Endothelial cell of umbilical vein (primary cell): ENCODE data around the gene DLGAP4. TPM values are rescaled to one million over a fixed set of nuclear protein-coding genes. Genes with fewer than 3 reads are reported as not detected.

ENCODE experiments used
- BruUV-seq: library from RNA; stranded (reverse); fragments of 400-500 nt; replicated peaks from 2 replicates; lab custom pipeline; 2021; lab: Mats Ljungman, UMichigan
- CTCF ChIA-PET: fragments of 300-600, 350-600 bp; sonication (Branson Sonifier 250); formaldehyde crosslinking; loops from one replicate; lab custom pipeline; 2021; ENCODE audit warnings: antibody characterized with exemption, inconsistent platforms; lab: Charles Lee
- POLR2A ChIA-PET: fragments of 300-600, 350-600 bp; sonication (Branson Sonifier 250); formaldehyde crosslinking; loops from one replicate; lab custom pipeline; 2021; ENCODE audit warnings: antibody characterized with exemption, inconsistent platforms; lab: Charles Lee
- DNase-seq: peaks from one replicate; pipeline ENCODE4 v3.0.0-alpha.2; 2011; ENCODE audit warnings: low read depth, low spot score
- FAIRE-seq: peaks from 2 replicates; lab custom pipeline; 2011; peaks lifted over from hg19 to GRCh38; lab: Jason Lieb, UNC
- H2AFZ ChIP-seq: 2 replicates; pipeline ENCODE4 v1.6.0; 2012; ENCODE audit warnings: low read depth, low read length, control low read depth, inconsistent platforms
- H3K27ac ChIP-seq: 2 replicates; pipeline ENCODE4 v1.5.1; 2011; ENCODE audit warnings: low read depth, mild to moderate bottlenecking, control low read depth, low read length, moderate library complexity; ENCODE audit not compliant: insufficient read depth
- H3K27me3 ChIP-seq, 2 experiments: 2 replicates each; pipeline versions ENCODE4 v1.6.0 to v1.6.1; 2011; ENCODE audit warnings: low read length in 2 of 2, mixed read lengths in 1 of 2; ENCODE audit not compliant: control insufficient read depth in 2 of 2, insufficient read depth in 2 of 2
- H3K36me3 ChIP-seq, 2 experiments: 2 replicates in 1 of 2; 3 replicates in 1 of 2; pipeline ENCODE4 v1.5.1; 2011; ENCODE audit warnings: low read length in 2 of 2, mild to moderate bottlenecking in 1 of 2, moderate library complexity in 1 of 2; ENCODE audit not compliant: control insufficient read depth in 2 of 2, insufficient read depth in 2 of 2; ENCODE audit errors: extremely low read depth in 1 of 2
- H3K4me1 ChIP-seq: 3 replicates; pipeline ENCODE4 v1.5.1; 2011; ENCODE audit warnings: mild to moderate bottlenecking, low read length; ENCODE audit not compliant: control insufficient read depth, insufficient read depth; ENCODE audit errors: extremely low read depth
- H3K4me2 ChIP-seq: 2 replicates; pipeline ENCODE4 v1.6.1; 2011; ENCODE audit warnings: low read length, control low read depth, mixed read lengths; ENCODE audit not compliant: insufficient read depth
- H3K4me3 ChIP-seq, 3 experiments: fragments of 200-600 bp in 1 of 3; sonication (generic), shearing (Covaris generic) in 1 of 3; replicated peaks in 1 of 3; 2 replicates each; pipeline ENCODE4 v1.5.1; 2011 to 2016; ENCODE audit warnings: control low read depth in 3 of 3, low read length in 3 of 3, mild to moderate bottlenecking in 2 of 3, inconsistent platforms in 1 of 3, low read depth in 1 of 3, moderate library complexity in 1 of 3; ENCODE audit not compliant: insufficient read depth in 1 of 3
- H3K79me2 ChIP-seq: 2 replicates; pipeline ENCODE4 v1.6.0; 2012; ENCODE audit warnings: low read length, inconsistent platforms; ENCODE audit not compliant: control insufficient read depth, insufficient read depth
- H3K9ac ChIP-seq: replicated peaks from 2 replicates; pipeline ENCODE3; 2011; ENCODE audit warnings: low read length, control low read depth; ENCODE audit not compliant: insufficient read depth; ENCODE audit errors: extremely low read depth
- H3K9me1 ChIP-seq: replicated peaks from 3 replicates; pipeline ENCODE4 v1.6.0; 2011; ENCODE audit warnings: mild to moderate bottlenecking, low read length; ENCODE audit not compliant: control insufficient read depth, insufficient read depth; ENCODE audit errors: extremely low read depth
- H3K9me3 ChIP-seq: replicated peaks from 2 replicates; pipeline ENCODE4 v1.5.1; 2012; ENCODE audit warnings: low read length, inconsistent platforms; ENCODE audit not compliant: control insufficient read depth, insufficient read depth
- H4K20me1 ChIP-seq: replicated peaks from 2 replicates; pipeline ENCODE3; 2011; ENCODE audit warnings: mild to moderate bottlenecking, low read length; ENCODE audit not compliant: control insufficient read depth, insufficient read depth; ENCODE audit errors: extremely low read depth
- EZH2 ChIP-seq: IDR thresholded peaks from 2 replicates; pipeline ENCODE4 v1.6.1; 2012; ENCODE audit warnings: borderline replicate concordance, low read depth, mild to moderate bottlenecking, moderate library complexity, low read length, inconsistent platforms; ENCODE audit not compliant: severe bottlenecking
- FOS ChIP-seq: IDR thresholded peaks from 2 replicates; pipeline ENCODE4 v1.6.1; 2011; ENCODE audit warnings: mild to moderate bottlenecking, low read length, moderate library complexity, borderline replicate concordance; ENCODE audit not compliant: insufficient read depth
- GATA2 ChIP-seq: IDR thresholded peaks from 2 replicates; pipeline ENCODE4 v1.7.0; 2011; ENCODE audit warnings: low read depth, mild to moderate bottlenecking, moderate library complexity, mixed read lengths, low read length; ENCODE audit not compliant: insufficient read length, insufficient read depth
- JUN ChIP-seq: IDR thresholded peaks from 2 replicates; pipeline ENCODE4 v1.6.1; 2011; ENCODE audit warnings: borderline replicate concordance, low read depth; ENCODE audit not compliant: insufficient read length, insufficient read depth
- MYC ChIP-seq: IDR thresholded peaks from one replicate; pipeline ENCODE4 v1.6.1; 2011; ENCODE audit warnings: mild to moderate bottlenecking, low read depth, low read length
- POLR2A ChIP-seq: IDR thresholded peaks from 2 replicates; pipeline ENCODE4 v1.6.1; 2012; ENCODE audit warnings: low read depth, mild to moderate bottlenecking, control low read depth, low read length
- POLR2AphosphoS5 ChIP-seq: IDR thresholded peaks from 2 replicates; pipeline ENCODE4 v1.6.1; 2012; ENCODE audit warnings: low read depth, mild to moderate bottlenecking, control low read depth, low read length, moderate library complexity; ENCODE audit not compliant: insufficient read depth
- dilution Hi-C: fragments of 300-500 bp; cut with MboI; formaldehyde crosslinking; loops from one replicate; pipeline ENCODE4 v1.15.0; 2019; ENCODE audit warnings: low sequenced_read_pairs; ENCODE audit not compliant: extremely low pct_ligation_motif_present
- intact Hi-C: fragments of 100-400 bp; cut with micrococcal nuclease; formaldehyde crosslinking; loops from one replicate; pipeline ENCODE4 v1.10.0; 2022
- polyA plus RNA-seq, 4 experiments: library from polyadenylated mRNA; depleted of rRNA in 3 of 4; stranded (reverse) in 3 of 4; unstranded in 1 of 4; fragments of >200 nt; gene quantifications; 2 replicates each; pipeline versions ENCODE4 v1.2.1 to v1.2.3, GENCODE V29; 2011 to 2012; ENCODE audit warnings: missing spikeins in 1 of 4
- total RNA-seq: library from RNA; stranded (reverse); gene quantifications from 2 replicates; pipeline ENCODE4 v1.2.3, GENCODE V29; 2021
- TF ChIP-seq, protein P1 (sequence below): IDR thresholded peaks from 2 replicates; pipeline ENCODE4 v1.6.1; 2011; ENCODE audit not compliant: insufficient read depth, insufficient read length
- TF ChIP-seq, protein P2 (sequence below), 2 donors: IDR thresholded peaks; 1 replicate in 1 of 2; 2 replicates in 1 of 2; pipeline ENCODE4 v1.5.1; 2011; ENCODE audit warnings: low read length in 2 of 2, mild to moderate bottlenecking in 2 of 2, moderate library complexity in 2 of 2, control low read depth in 1 of 2, inconsistent platforms in 1 of 2, low read depth in 1 of 2; ENCODE audit not compliant: insufficient read depth in 1 of 2; ENCODE audit errors: extremely low read depth in 1 of 2

DLGAP4 gene
- total and polyA plus RNA-seq, 2 donors (not counting 3 experiments of a cell fraction or from before 2014, with no cell fraction given), result 57.5 to 125 TPM

DNA sequence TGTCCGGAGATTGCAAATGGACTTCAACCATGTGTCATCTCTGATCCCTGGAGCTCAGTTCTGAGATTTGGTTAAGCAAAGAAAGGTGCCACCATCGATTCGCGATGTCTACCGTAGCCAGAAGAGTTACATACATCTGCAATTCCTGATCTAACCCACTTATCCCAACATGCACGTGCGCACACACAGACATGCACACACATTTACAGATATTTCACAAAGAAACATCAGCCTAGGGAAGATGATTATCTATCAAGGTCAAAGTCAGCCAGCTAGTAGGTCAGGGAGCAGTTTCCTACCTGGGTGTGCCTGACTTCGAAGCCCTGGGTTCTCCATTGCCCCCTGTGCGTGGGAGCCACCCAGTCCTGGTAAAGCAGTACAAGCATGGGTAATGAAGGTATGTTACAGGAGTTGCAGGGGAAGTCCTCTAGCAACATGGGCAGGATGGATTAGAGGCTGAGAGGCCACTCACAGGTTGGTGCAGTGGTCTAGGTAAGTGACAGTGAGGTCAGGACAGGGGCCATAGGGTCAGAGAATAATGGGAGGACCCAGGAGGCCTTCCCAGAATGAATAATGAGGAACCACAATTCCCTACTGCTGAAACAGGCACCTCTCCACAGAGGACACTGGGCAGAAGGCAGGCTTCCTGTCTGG is 150.0 kb downstream of the DLGAP4 start:
- H3K36me3 ChIP-seq, result no peaks in the 10 kb centered on the region
- no peak for FAIRE-seq
- dilution Hi-C loops (no loop called here), intact Hi-C loops (no loop called here)
- no TSS peak for BruUV-seq
- no peak overlapping the region for H3K27ac ChIP-seq
- H3K4me3 ChIP-seq, result no peak overlapping the region
- H3K4me1 ChIP-seq, result no peaks in the 10 kb centered on the region
- H3K9me1 ChIP-seq, result no peaks in the 10 kb centered on the region
- H2AFZ ChIP-seq, result no peak overlapping the region
- H3K9me3 ChIP-seq, result no peaks in the 10 kb centered on the region
- H3K79me2 ChIP-seq, result no peaks in the 10 kb centered on the region
- H3K27me3 ChIP-seq, result peaks cover 3 to 10% of the 10 kb centered on the region in 2 experiments
- no peak overlapping the region for H3K4me2 ChIP-seq
- no peak for DNase-seq
- ChIA-PET POLR2A (no interaction called here), CTCF (no interaction called here)
- no peak overlapping the region for H3K9ac ChIP-seq
- TF ChIP-seq, protein P1, sequence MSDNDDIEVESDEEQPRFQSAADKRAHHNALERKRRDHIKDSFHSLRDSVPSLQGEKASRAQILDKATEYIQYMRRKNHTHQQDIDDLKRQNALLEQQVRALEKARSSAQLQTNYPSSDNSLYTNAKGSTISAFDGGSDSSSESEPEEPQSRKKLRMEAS, result no peak
- TF ChIP-seq EZH2, result no peak
- TF ChIP-seq JUN, result no peak
- no peak for TF ChIP-seq MYC
- TF ChIP-seq GATA2, result no peak
- no peak for TF ChIP-seq POLR2AphosphoS5
- no peak for TF ChIP-seq POLR2A
- no peak for TF ChIP-seq FOS
- TF ChIP-seq, protein P2, sequence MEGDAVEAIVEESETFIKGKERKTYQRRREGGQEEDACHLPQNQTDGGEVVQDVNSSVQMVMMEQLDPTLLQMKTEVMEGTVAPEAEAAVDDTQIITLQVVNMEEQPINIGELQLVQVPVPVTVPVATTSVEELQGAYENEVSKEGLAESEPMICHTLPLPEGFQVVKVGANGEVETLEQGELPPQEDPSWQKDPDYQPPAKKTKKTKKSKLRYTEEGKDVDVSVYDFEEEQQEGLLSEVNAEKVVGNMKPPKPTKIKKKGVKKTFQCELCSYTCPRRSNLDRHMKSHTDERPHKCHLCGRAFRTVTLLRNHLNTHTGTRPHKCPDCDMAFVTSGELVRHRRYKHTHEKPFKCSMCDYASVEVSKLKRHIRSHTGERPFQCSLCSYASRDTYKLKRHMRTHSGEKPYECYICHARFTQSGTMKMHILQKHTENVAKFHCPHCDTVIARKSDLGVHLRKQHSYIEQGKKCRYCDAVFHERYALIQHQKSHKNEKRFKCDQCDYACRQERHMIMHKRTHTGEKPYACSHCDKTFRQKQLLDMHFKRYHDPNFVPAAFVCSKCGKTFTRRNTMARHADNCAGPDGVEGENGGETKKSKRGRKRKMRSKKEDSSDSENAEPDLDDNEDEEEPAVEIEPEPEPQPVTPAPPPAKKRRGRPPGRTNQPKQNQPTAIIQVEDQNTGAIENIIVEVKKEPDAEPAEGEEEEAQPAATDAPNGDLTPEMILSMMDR (IDR thresholded peaks at IDR 0.05; ENCODE audit: extremely low read depth in 1 of 2, insufficient read depth in 1 of 2, low read depth in 1 of 2, low read length in 2 of 2), result no peak
- H4K20me1 ChIP-seq, result no peaks in the 10 kb centered on the region
